NT2/D1 (cell line): Measurements from ENCODE around the gene TEKT1.

Experiments
- SUZ12 ChIP-seq: IDR thresholded peaks from 2 replicates; pipeline ENCODE4 v1.6.1; 2011; ENCODE audit not compliant: insufficient read length, insufficient read depth; ENCODE audit errors: extremely low read depth
- YY1 ChIP-seq: IDR thresholded peaks from 2 replicates; pipeline ENCODE4 v1.6.1; 2011; ENCODE audit not compliant: insufficient read length, insufficient read depth
- ZNF274 ChIP-seq: IDR thresholded peaks from 2 replicates; pipeline ENCODE4 v1.6.1; 2011; ENCODE audit warnings: mild to moderate bottlenecking, low read depth, low read length

DNA sequence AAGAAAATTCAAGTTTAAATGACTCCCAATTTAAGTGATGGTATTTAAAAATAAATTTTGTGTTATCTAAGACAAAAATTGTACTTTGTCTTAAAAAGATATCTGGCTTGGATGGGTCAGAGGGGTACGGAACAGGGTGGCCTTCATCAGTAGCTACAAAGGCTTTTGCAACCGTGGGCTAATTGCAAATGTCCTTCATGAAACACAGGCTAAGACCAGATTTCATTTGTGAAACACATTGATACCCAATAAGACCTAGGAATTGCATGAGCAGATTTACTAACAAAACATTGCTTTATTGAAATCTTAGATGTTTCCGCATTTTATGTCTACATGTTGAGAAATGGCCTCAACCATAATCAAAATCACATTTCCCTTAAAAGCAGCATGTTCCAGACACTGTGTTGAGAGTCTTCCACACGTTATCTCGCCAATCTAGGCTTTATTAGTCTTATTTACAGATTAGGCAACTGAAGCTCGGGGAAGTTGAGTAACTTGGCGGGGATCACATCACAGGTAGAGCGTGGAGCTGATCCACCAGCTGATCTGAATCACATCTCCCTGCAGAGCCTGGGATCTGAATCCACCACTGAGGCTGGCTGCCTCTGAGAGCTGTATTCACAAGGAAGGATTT lies 33.7 kb downstream of the TEKT1 start:
- TF ChIP-seq YY1 = no peak
- TF ChIP-seq ZNF274 = no peak
- no peak for TF ChIP-seq SUZ12
